Measurements from ENCODE around the gene PTPN21.

The PTPN21 gene

DNA sequence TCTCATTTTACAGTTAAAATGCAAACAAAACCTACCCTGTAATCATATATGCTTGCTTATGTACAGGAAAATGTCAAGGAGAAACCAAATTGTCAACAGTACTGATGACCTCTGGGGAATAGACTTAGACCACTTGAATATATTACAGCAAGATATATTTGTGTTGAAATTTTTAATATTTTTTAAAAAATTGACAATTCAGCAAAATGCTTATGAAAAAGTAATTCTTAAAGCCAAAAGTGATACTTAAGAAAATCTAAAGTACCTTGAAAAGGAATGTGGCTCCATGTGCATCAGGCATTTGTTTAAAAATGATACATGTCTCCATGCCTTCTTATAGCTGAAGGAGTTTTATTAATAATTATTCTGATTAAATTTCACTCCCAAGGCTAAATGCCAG lies 49.2 kb downstream of the PTPN21 start:
- no peak for DNase-seq (ENCODE audit: low spot score)
- FAIRE-seq, result no peak

DNA sequence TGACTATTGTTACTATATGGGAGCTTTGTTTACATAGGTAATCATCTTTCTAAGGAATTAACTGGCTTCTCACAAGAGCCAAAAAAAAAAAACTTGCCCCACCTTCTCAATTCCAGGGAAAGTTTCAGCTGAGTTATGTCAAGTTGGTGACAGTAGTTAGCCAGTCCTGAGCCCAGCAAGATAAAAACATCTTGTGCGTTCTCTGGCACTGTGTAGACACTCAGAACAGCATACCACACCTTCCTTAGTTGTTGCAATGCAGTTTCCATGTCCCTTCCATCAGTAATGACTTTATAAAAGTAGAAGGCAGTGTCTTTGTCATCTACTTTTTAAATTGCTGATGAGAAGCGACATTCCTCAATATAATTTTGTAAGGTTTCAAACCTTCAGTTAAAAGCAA lies 50.2 kb downstream of the PTPN21 start:
- DNase-seq (ENCODE audit: low spot score) (no peak), FAIRE-seq (no peak)

DNA sequence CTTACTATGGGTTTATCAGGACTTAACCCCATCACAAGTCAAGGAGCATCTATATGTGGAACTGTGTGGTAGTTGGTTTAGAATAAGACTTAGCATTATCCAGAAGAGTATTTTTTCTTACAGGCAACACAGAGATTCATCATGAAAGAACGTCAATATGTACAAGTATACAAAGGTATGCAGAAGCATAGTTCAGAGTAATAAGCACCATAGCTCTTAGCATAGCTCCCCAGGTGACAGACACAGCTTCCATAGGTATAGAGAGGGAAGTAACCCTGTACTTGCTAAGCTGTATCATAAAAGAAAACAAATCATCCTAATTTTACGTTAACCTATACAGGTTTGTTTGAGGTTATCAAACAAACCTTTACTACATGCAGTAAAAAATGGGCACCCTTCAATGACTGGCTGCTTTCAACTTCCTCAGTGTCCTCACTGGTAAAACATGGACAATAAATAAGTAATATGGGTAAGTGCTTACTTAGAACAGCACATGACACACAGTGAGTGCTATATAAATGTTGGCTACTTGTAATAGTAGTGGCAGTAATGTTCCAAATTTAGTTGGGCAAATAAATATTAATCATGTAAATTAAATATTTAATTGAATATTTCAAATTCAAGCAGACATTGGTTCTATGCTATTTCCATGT lies 50.9 kb downstream of the PTPN21 start:
- FAIRE-seq (no peak), DNase-seq (ENCODE audit: low spot score) (no peak)

DNA sequence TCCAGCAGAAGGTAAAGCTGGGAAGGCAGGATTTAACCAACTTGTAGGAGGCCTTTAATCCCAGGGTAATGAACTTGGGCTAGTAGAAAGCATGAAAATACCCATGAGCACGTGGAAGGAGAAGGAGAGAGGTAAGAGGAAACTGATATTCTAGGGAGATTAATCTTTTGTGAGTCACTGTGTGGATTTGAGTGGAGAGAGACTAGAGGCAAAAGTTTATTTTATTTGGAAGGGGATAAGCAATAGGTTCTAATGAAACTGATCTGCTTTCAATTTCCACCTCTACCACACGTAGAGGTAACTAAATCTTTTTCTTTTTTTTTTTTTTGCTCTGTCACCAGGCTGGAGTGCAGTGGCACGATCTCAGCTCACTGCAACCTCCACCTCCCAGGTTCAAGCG lies 52.1 kb downstream of the PTPN21 start:
- DNase-seq (ENCODE audit: low spot score), result no peak
- no peak for FAIRE-seq

DNA sequence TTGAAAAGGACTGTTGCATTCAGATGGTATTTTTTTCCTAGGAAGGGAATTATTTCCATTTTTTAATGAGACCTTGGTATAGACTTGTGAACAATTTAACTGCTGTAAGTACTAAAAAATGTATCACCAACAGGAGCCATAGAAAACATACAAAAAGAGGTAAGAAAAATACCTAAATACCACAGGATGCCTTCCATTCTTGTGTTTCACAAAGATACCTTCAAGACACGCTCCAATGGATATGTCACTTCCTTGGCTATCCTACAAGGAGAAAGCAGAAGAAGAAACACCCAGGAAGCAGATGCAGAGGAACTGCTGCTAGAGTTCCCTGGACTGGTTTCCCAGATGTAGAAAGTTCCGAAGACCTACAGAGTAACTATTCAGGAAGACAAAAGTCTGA lies 54.2 kb downstream of the PTPN21 start:
- DNase-seq (ENCODE audit: low spot score) (no peak), FAIRE-seq (no peak)

DNA sequence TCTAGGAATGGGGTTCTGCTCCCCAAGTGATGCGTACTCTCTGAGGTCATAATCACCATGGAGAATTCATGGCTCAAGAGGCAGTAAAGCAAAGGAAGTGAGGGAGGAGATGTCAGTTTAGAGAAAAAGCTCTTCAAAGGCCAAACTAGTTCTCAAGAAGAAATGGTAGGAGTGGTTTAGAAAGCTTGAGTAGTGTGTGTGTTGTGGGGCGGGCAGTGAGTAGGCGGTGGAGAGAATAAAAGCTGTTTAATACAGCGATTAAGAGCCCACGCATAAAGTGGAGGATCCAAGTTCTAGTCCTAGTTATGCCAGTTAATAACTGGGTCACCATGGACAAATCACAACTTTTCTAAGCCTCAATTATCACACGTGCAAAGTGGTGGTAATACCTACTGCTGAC lies 55.6 kb downstream of the PTPN21 start:
- DNase-seq (ENCODE audit: low spot score) (no peak), FAIRE-seq (no peak)

DNA sequence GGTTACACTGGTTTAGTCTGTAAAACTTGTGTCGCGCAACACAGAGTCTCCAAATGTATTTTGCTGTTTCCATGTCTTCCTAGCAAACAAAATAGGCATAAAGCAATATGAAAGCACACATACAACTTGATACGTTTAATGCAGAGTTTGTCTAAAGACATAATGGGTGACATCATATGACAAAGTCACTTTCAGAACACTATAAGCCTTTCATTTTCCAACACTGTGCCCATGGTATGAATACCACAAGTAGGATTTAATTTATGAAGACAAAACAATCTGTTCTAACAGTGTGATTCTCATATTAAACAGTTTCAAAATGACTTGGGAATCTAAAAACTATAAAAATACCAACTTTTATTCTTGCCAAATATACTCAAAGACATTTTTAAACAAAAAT lies 58.4 kb downstream of the PTPN21 start:
- FAIRE-seq (no peak), DNase-seq (ENCODE audit: low spot score) (no peak)

DNA sequence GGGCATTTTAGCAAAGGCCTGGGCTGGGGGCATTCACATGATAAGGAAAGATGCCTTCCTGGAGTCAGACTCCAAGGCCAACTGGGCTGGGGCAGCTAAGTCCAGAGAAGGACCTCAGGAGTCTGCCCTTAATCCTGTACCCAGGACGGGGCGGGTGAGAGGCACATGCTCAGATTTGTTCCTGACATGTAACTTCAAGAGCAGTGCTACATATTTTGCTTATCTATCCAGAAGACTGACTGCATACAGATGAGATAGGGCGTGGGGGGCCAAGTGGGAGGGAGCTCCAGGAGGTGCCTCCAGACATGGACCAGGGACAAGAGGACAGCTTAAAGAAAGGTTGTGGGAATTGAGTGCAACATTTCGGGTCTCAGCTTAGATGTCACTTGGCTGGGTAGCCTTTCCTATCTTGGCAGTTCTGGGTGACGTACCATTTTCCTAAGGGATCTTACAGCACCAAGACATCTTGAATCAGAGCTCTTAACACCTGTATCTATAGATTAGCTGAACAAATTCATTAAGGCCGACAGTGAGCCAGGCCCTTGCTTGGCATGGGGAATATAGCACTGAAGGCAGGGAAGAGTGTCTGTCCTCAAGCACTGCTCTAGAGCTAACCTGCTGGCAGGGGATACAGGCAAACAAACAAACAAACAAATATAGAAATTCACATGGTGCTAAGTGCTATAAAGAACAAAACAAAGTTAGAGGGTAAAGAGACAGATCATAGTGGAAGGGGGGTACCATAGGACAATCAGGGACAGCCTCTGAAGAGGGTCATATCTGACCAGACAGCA lies 61.2 kb downstream of the PTPN21 start:
- DNase-seq (ENCODE audit: low spot score), result no peak
- no peak for FAIRE-seq

DNA sequence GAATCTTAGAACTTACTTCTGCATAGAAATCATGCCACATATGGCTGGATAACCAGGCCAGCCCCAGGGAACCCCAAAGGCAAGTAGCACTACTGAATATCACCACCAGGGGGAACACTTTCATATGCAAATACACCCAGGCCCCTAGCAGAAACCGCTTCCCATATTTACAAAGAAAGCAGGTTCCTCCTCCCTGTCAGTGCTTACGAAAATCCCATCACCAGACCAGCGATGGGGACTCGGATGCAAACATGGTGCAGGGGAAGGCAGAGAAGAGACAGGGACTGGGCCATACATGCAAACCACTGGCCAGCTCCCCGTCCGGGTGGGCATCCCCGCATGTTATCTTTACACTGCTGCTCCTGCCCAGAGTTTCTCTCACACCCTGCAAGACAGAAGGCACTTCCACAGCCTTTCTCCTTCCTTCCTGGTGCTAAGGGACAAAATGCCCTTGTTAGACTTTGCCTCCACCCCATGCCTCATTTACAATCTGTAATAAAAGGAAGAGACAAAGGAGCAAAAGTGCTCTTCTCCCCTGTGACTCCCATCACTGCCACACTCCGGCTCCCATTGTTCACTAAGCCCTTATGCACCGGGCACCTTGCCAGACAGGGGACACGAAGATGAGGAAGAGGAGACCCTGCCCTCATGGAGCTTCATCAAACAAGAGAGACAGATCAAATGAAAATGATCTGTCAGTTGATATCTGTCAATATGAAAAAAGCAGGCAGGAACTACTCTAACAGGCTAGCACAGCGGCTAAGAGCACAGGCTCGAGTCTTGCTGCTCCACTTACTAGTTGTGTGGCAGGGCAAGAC lies 62.3 kb downstream of the PTPN21 start:
- peak; percentile 69 for DNase-seq (ENCODE audit: low spot score)
- no peak for FAIRE-seq

DNA sequence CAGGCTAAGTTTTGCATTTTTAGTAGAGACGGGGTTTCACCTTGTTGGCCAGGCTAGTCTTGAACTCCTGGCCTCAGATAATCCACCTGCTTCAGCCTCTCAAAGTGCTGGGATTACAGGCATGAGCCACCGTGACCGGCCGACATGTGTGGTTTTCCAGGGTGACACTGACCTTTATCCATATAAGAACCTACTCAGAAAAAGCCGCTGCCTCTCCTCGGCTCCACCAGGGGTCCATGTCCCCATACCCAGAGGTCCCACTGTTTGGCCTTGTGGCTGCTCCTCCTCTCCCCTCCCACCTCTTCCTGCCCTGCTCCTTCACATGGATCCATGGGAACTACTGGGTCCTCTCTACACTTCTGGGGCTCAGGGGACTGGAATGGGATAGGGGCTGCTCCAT lies 64.6 kb downstream of the PTPN21 start:
- DNase-seq (ENCODE audit: low spot score) (no peak), FAIRE-seq (no peak)

DNA sequence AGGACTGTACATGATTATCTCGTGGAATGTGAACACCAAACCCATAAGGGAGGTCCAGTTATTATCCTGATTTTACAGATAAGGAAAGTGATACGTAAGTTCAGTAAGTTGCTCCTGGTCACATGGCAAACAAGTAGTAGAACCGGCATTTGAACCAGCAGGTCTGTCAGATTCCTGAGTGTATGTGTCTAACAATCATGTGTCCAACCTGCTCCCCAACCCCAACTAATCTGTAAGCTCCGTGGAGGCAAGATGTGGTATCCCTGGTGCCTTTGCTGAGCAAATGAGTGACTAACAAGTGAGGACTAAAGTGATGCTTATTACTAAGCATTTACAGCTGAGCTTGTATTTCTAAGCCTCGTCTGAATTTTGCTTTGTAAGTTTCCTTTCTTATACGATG lies 65.9 kb downstream of the PTPN21 start:
- no peak for DNase-seq (ENCODE audit: low spot score)
- FAIRE-seq, result no peak

DNA sequence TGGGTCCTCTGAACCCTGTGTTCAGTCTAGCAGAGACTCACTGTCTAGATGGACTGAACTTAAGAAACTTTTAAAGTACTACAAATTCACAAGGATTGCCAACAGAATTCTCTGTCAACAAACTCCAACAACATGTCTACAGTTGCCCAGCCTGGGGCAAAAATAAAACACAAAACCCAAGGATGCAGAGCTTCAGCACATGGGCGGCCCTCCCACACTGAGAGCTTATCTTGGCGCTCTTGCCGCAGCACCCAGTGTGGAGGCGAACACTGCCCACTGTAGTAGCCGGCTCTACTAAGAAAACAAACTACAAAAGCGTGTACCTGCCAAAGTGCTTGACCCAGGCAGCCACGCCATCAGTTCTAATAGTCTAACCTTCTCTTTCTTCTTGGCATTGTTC lies 66.7 kb downstream of the PTPN21 start:
- FAIRE-seq, result no peak
- DNase-seq (ENCODE audit: low spot score), result no peak

DNA sequence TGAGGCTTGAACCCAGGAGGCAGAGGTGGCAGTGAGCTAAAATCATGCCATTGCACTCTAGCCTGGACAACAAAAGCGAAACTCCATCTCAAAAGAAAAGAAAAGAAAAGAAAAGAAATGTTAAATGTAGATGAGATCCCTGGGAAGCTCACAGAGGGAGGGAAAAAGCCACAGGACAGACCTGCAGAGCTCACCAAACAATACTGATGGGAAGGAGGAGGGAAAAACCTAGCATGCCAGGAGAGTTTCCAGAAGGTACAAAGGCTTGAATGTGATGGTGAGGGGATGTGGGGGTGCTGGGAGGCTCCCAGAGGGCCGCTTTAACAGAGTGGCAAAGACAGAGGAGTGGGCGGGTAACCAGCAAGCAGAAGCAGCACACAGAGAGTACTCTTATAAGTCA lies 72.3 kb downstream of the PTPN21 start:
- FAIRE-seq (no peak), DNase-seq (ENCODE audit: low spot score) (no peak)

DNA sequence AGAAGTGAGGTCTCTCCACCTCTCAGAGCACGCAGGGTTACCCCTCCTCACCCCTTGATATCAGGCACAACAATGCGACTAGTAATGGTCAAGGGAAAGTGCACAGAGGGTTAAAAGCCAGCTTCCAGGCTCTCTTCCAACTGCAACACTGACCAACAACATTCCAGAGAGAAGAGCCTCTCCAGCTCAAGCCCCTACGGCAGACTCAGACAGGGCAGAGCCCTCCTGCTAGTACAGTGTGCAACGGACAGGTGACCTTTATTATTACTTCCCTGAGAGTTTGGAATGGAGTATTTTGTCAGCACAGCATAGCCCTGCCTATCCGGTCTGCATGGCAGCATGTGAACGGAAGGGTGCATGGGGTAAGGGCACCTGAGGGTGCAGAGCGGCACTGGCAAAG lies 73.0 kb downstream of the PTPN21 start:
- FAIRE-seq (no peak), DNase-seq (ENCODE audit: low spot score) (no peak)

DNA sequence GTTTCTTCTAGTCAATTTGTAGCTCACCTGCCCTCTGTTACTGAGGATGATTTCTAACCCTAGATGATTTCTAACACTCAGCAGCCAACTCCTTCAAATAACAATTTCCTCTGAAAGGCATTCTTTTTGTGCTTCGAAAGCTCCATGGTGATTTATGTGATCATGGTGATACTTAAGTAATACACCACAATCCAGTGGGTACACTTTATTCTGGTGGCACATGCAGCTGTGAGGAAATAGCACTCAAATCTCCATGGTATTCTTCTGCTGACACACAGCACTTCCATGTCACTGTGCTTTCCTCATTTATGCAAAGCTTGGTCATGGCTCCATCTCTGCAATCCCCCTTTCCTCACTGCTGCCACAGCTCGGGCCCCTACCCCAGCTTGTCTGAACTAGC lies 73.7 kb downstream of the PTPN21 start:
- FAIRE-seq (no peak), DNase-seq (ENCODE audit: low spot score) (no peak)

DNA sequence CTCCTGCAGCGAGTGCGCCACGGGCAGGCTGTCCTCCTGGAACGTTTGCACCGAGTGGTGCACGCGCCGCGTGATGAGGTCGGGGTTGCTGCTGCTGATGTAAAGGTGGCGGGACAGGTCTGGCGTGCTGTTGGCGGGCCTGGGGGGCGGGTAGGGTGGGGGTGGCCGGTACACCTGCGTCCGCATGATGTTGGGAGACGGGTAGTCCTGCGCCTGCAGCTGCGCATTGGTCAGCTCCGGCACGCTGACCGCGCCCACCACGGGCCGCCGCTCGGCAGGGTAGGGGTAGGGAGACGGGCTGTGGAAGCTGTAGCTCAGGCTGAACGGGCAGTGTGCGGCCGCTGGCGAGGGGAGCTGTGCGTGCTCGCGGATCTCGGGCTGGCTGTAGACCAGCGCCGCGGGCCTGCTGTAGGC lies 75.2 kb downstream of the PTPN21 start:
- FAIRE-seq, result no peak
- DNase-seq (ENCODE audit: low spot score), result no peak

DNA sequence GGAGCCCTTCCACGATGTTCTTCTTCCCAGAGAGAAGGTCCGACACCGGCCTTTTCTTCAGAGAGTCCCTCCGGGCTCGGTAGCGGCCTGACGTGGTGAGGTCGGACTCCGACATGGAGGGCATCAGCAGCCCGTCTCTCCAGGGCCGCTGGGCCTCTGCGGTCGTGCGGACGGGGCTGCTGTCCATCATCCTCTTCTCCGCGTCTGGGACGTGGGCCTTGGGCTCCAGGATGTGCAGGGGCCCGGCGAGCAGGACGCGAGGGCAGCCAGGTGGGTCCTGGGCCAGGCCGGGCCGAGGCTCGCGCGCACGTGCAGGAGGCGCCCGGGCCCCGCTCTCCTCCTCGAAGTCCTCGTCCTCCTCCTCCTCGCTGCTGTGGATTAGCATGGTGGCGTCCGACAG lies 75.9 kb downstream of the PTPN21 start:
- FAIRE-seq (peak; percentile 9), DNase-seq (ENCODE audit: low spot score) (no peak)

DNA sequence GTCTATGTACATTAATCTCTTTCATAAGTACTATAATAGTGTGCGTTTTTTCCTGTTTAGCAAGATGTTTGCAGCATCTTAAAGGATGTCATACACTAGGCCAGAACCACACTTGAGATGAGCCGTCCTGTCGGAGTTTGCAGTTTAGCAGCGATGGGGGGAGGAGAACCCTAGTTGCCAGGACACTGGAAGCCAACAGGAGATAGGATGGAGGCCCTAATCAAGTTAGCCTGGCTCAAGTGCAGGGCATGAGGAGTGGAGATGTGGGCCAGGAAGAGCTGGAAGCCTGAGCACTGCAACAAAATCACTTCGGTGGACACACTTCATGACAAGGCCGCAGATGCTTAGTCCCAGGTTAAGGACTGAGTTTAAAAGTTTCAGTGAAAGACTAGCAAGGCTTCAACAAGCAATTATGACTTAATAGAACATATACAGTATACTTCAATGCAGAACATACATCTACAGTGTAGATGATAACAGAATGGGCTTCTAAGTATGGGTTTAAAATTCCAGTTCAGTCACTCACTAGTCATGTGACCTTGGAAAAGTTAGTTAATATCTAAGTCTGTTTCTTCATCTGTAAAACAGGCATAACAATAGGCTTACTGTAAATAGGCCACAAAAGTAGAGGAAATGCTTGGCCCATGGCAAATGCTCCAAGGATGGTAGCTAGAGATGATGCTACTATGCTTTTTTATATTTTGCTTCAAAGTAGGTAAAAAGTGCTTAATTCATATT lies 77.1 kb downstream of the PTPN21 start:
- DNase-seq (ENCODE audit: low spot score) (no peak), FAIRE-seq (no peak)

DNA sequence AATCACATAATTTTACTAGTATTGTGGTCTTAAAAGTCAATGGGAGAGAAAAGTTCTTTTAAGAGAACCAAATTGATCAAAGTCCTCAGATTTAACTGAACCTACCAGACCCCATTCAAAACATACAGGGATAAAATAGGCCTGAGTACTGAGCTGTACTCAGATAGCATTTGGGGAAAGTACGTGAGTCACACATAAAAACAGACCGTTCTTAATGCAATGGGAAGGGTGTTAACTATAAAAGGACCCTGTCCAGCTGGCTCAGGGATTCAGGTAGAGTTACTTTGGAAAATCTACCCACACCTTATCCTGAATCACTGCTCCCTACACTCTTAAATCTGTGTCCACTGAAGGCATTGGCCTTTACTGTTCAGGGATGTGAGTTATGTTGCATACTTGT lies 78.0 kb downstream of the PTPN21 start:
- DNase-seq (ENCODE audit: low spot score) (no peak), FAIRE-seq (no peak)

DNA sequence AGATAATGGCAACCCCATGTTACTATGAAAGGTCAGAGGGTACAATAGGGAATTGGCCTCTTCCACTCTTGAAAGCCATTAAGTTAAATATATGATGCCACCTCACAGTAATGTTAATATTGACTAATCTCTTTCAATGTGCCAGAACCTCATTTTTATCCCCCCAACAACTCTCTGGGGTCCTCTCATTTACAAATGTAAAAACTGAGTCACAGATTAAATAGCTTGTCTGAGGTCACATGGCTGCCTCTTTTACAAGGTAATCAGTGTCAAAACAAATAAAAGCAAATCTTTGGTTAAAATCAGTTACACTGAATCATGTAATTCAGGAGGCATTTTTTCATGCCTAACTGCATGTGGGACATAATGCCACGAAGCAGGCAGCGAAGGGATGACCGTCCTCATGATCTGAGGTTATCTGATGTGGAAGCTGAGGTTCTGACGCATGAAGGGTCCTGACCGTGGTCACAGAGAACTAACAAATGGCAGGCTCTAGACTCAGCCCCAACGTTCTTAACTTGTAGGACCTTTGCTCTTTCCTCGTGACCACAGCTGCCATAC lies 78.5 kb downstream of the PTPN21 start:
- DNase-seq (ENCODE audit: low spot score), result no peak
- FAIRE-seq, result no peak

DNA sequence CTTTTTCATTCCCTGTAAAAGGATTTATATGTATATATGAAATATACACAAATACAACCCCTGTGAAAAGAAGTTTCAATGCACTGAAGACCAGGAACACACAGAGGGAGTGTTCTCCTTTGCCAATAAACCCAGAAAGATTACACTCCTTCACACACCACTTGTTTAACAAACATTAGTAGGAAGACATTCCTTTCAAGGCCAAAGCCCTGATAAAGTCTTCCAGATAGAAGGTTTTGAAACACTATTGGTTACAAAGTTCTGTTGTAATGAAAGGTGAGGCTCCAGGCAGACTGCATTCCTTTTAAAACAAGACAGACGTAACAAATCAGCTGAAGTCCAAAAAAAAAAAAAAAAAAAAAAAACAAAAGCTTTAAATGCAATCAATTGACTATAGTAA lies 81.0 kb downstream of the PTPN21 start:
- DNase-seq (ENCODE audit: low spot score), result no peak
- no peak for FAIRE-seq
